Activated CD4-positive, alpha-beta T cell treated with anti-CD3 and anti-CD28 coated beads, Interleukin-2, amount 10 ng/mL, durations not matched to agents 24 days and 14 days (primary cell): ENCODE measurements around the gene MED12. TPM values are rescaled to one million over a fixed set of nuclear protein-coding genes. Genes with fewer than 3 reads are reported as not detected.

Experiments
- DNase-seq: peaks from one replicate; pipeline ENCODE4 v3.0.0; 2022
- H3K27ac Mint-ChIP-seq: one replicate; pipeline ENCODE4 v1.8.0; 2022; ENCODE audit warnings: mild to moderate bottlenecking, mixed read lengths
- H3K27me3 Mint-ChIP-seq: one replicate; pipeline ENCODE4 v1.8.0; 2022; ENCODE audit warnings: mixed read lengths
- H3K36me3 Mint-ChIP-seq: one replicate; pipeline ENCODE4 v1.8.0; 2022; ENCODE audit warnings: low read depth, mild to moderate bottlenecking, mixed read lengths
- H3K4me1 Mint-ChIP-seq: one replicate; pipeline ENCODE4 v1.8.0; 2021; ENCODE audit warnings: mixed read lengths
- H3K4me3 Mint-ChIP-seq: one replicate; pipeline ENCODE4 v1.8.0; 2022; ENCODE audit warnings: mild to moderate bottlenecking, moderate library complexity, mixed read lengths
- H3K9me3 Mint-ChIP-seq: one replicate; pipeline ENCODE4 v1.8.0; 2021; ENCODE audit warnings: mixed read lengths
- intact Hi-C: fragments of 100-400 bp; cut with micrococcal nuclease; formaldehyde crosslinking; loops from one replicate; pipeline ENCODE4 v1.15.1; 2023
- total RNA-seq: library from RNA; stranded (reverse); gene quantifications from 2 replicates; pipeline ENCODE4 v1.2.3, GENCODE V29; 2022

The MED12 gene
- total RNA-seq, 1 donor from 2014 or later, result 65.9 TPM

DNA sequence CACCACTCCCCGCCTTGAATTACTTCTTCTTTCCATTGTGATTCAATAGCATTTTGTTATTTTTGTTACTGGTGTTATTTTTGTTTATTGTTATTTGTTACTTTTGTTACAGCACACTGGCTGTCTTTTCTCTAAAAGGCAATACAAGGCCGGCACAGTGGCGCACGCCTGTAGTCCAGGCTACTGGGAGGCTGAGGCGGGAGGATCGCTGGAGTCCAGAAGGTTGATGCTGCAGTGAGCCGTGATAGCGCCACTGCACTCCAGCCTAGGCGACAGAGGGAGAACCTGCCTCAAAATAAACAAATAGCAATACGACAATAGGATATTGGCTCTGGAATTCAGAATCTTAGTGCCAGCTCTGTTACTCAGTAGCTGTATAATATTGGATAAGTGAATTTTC lies 1.0 kb upstream of the MED12 start:
- Mint-ChIP-seq H3K4me3 (peak overlapping the region; percentile 12), H3K27ac (no peak overlapping the region)

DNA sequence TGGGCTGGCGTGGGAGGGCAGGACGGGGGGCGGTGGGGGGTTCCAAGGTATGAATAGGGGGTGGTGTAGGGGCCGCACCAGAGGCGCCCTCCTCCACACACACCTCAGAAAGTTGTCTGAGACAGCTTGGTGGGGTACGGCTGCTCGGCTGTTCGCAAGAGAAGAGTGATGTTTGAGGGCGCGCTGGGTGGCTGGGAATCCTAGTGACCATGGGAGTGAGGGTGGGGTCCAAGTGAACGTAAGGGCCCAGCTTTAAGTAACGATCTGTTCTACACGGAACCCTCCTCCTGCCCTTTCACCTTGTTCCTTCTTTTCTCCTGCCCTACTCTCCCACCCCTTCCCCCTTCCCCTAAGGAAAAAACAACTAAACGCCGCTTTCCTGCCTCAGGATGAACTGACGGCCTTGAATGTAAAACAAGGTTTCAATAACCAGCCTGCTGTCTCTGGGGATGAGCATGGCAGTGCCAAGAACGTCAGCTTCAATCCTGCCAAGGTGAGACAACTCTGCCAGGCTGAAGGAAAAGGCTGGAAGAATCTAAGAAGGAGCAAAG lies 664 bp downstream of the MED12 start:
- peaks cover 26% of the 10 kb centered on the region for H3K36me3 Mint-ChIP-seq
- no peaks in the 10 kb centered on the region for H3K9me3 Mint-ChIP-seq
- peak overlapping the region; percentile 86 for H3K27ac Mint-ChIP-seq
- no peaks in the 10 kb centered on the region for H3K27me3 Mint-ChIP-seq
- intact Hi-C loops, result loop anchor here (1.0 to 2.0 kb wide), 3 partner anchors 16 to 164 kb away; partner anchors contain the start of genes NONO and SNX12
- H3K4me1 Mint-ChIP-seq, result peaks cover 14% of the 10 kb centered on the region
- peak overlapping the region; percentile 84 for H3K4me3 Mint-ChIP-seq
- DNase-seq, result no peak

More for the DNA sequence above, 1.0 kb upstream of the MED12 start:
- H3K36me3 Mint-ChIP-seq, result peaks cover 13% of the 10 kb centered on the region
- no peaks in the 10 kb centered on the region for H3K9me3 Mint-ChIP-seq
- peaks cover 15% of the 10 kb centered on the region for H3K4me1 Mint-ChIP-seq
- intact Hi-C loops, result no loop called here
- no peak for DNase-seq
- H3K27me3 Mint-ChIP-seq, result no peaks in the 10 kb centered on the region

DNA sequence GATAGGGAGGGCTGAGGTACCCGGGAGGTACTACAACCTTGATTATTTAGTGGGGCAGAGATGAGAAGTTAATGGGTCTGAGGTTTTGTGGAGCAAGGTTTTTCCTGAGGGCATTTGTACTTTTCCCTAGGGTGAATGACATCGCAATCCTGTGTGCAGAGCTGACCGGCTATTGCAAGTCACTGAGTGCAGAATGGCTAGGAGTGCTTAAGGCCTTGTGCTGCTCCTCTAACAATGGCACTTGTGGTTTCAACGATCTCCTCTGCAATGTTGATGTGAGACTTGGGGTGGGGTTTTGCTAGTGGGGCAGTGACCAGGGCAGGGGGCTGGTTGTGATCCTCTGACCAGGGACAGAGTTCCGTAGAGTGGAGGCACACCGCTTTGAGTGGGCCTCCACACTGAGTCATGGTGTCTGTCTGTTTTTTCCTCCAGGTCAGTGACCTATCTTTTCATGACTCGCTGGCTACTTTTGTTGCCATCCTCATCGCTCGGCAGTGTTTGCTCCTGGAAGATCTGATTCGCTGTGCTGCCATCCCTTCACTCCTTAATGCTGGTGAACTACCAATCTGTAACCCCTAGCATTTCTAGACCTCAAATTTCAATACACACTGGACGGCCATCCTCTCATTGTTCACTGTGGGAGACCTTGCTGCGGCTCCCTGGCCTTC lies 9.9 kb downstream of the MED12 start:
- Mint-ChIP-seq H3K4me3 (no peak overlapping the region), H3K9me3 (no peaks in the 10 kb centered on the region), H3K4me1 (peaks cover 16% of the 10 kb centered on the region), H3K27ac (peak overlapping the region; percentile 80), H3K36me3 (peaks cover 60% of the 10 kb centered on the region), H3K27me3 (no peaks in the 10 kb centered on the region)
- intact Hi-C loops, result no loop called here
- no peak for DNase-seq

DNA sequence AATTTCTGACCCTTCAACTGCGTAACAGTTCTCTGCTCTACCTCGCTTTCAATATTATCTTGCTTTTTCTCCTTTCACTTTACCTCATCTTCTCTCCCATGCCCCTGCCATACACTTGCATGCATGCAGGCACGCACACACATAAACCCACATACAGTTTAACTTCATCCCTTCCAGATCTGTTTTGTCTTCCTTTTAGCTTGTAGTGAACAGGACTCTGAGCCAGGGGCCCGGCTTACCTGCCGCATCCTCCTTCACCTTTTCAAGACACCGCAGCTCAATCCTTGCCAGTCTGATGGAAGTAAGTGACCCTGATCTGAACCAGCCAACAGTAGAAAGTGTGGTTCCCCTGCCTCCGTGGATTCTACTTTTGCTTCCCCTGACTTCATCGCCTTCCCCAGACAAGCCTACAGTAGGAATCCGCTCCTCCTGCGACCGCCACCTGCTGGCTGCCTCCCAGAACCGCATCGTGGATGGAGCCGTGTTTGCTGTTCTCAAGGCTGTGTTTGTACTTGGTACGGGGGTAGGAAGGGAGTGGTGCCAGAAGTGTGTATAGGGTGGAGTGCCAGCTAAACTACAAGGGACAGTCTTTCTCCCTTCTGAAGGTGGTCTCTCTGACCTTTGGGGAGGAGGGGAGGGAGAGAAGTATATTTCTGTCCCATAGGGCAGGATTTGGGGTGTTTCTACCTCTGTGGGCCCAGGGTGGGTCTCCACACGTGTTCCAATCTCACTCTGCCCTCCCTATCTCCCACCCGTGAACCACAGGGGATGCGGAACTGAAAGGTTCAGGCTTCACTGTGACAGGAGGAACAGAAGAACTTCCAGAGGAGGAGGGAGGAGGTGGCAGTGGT lies 10.7 kb downstream of the MED12 start:
- Mint-ChIP-seq H3K27me3 (no peaks in the 10 kb centered on the region), H3K9me3 (no peaks in the 10 kb centered on the region), H3K4me3 (peak overlapping the region; percentile 59), H3K36me3 (peaks cover 55% of the 10 kb centered on the region), H3K27ac (peak overlapping the region; percentile 80), H3K4me1 (peaks cover 16% of the 10 kb centered on the region)
- intact Hi-C loops, result loop anchor here (1.0 kb wide), 2 partner anchors 31 to 61 kb away; partner anchors contain the start of gene SNX12
- DNase-seq, result peak; percentile 92

DNA sequence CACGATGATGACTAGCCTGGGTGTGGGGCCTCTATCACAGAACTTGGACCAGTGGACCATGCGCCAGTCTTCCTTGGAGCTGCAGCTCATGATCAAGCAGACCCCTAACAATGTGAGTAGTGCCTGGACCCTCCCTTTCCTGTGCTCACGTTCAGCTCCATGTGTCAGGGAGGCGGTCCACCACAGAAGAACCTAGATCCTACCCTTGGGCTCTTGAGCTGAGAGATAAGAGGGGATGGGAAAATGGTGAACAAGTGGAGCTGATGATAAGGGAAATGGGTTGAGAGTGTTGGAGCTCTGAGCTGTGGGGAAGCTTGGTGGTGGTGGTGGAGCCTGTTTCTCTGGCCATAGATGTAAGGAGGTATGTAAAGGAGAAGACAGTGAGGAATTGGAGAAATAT lies 13.1 kb downstream of the MED12 start:
- intact Hi-C loops, result no loop called here
- Mint-ChIP-seq H3K36me3 (peaks cover 59% of the 10 kb centered on the region), H3K4me3 (no peak overlapping the region), H3K27me3 (no peaks in the 10 kb centered on the region), H3K27ac (peak overlapping the region; percentile 11), H3K4me1 (peaks cover 14% of the 10 kb centered on the region), H3K9me3 (no peaks in the 10 kb centered on the region)
- DNase-seq, result no peak

DNA sequence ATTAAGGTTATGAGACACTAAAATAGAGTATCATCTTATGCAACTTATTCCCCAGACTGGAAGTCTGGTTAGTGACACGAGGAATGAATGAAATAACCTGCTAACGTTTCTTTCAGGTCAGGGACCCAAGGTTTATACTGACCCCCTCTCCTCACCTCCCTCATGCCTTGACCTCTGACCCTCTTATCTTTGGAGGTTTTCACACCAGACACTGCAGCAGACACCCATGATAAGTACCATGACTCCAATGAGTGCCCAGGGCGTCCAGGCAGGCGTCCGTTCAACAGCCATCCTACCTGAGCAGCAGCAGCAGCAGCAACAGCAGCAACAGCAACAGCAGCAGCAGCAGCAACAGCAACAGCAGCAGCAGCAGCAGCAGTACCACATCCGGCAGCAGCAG lies 22.0 kb downstream of the MED12 start:
- H3K27ac Mint-ChIP-seq, result no peak overlapping the region
- intact Hi-C loops, result no loop called here
- H3K4me3 Mint-ChIP-seq, result no peak overlapping the region
- no peaks in the 10 kb centered on the region for H3K27me3 Mint-ChIP-seq
- DNase-seq, result no peak
- peaks cover 4% of the 10 kb centered on the region for H3K4me1 Mint-ChIP-seq
- peaks cover 37% of the 10 kb centered on the region for H3K36me3 Mint-ChIP-seq
- no peaks in the 10 kb centered on the region for H3K9me3 Mint-ChIP-seq

DNA sequence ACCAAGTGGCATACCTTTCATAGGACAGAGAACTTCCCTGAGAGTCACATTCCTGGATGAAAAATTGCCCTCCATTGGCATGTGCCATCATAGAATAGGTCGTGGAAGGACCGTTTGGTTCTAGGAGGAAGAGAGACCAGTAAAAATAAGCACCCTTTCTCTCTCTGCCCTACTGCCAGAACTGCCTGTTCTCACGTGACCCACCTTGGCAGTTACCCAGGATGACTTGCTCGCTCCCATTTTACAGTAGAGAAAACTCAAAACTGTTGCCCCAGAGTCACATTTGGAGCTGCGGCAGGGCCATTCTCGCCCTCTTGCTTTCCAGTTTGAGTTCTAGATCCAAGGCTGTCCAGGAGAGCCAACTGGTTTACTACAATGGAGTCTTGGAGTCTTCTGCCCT lies 25.1 kb downstream of the MED12 start:
- intact Hi-C loops, result no loop called here

DNA sequence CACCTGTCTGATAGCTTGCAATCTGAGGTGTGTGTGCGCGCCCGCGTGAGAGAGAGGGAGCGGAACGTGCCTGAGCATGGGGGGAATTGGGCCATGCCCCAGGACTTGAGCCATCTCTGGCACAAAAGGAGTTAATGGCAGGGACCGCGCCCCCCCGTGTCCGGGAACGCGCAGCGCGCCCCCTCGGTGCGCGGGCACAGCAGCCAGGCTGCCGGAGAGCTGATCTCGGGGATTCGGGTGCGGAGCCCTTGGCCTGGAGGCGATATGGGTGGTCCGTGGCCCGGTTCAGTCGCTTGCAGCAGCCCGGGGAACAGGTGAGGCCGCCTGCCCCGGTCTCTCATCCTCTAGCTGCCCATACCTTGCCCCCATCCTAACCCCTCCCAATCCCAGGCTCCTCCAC lies 26.3 kb downstream of the MED12 start, which contains the start of gene NLGN3:
NLGN3 (plus strand) TSS at position 191 of the 400 bp plus-strand sequence. CDS start 2,909 bp downstream, outside the sequence.
- intact Hi-C loops, result no loop called here
- H3K4me1 Mint-ChIP-seq, result peaks cover 5% of the 10 kb centered on the region
- H3K36me3 Mint-ChIP-seq, result peaks cover 9% of the 10 kb centered on the region
- no peak within 1 kb of the TSS for H3K27ac Mint-ChIP-seq
- H3K4me3 Mint-ChIP-seq, result no peak within 1 kb of the TSS
- H3K9me3 Mint-ChIP-seq, result no peaks in the 10 kb centered on the region
- DNase-seq, result no peak
- no peaks in the 10 kb centered on the region for H3K27me3 Mint-ChIP-seq

More for the DNA sequence above, 25.1 kb downstream of the MED12 start:
- Mint-ChIP-seq H3K27me3 (no peaks in the 10 kb centered on the region), H3K27ac (no peak overlapping the region), H3K36me3 (peaks cover 17% of the 10 kb centered on the region), H3K9me3 (no peaks in the 10 kb centered on the region), H3K4me1 (peaks cover 9% of the 10 kb centered on the region), H3K4me3 (no peak overlapping the region)
- no peak for DNase-seq

DNA sequence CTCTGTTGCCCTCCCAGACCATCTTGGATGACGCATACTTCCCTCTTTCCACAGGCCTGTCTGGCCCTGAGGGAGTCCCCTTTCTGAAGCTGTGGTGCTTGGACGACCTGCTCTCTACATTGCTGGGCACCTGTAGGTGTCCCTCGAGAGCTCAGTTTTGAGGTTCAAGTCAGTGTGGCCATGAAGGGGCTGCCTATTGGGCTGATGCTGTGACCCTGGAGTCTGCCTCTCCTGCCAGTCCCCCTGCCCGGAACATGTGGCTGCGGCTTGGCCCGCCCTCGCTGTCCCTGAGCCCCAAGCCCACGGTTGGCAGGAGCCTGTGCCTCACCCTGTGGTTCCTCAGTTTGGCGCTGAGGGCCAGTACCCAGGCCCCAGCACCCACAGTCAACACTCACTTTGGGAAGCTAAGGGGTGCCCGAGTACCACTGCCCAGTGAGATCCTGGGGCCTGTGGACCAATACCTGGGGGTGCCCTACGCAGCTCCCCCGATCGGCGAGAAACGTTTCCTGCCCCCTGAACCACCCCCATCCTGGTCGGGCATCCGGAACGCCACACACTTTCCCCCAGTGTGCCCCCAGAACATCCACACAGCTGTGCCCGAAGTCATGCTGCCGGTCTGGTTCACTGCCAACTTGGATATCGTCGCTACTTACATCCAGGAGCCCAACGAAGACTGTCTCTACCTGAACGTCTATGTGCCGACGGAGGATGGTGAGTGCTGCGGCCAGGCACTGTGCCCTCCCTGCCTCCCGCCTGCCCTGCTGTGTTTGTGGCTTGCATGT lies 29.3 kb downstream of the MED12 start:
- intact Hi-C loops, result no loop called here
- no peak overlapping the region for H3K27ac Mint-ChIP-seq
- peaks cover 5% of the 10 kb centered on the region for H3K4me1 Mint-ChIP-seq
- H3K27me3 Mint-ChIP-seq, result no peaks in the 10 kb centered on the region
- no peak for DNase-seq
- H3K9me3 Mint-ChIP-seq, result no peaks in the 10 kb centered on the region
- H3K4me3 Mint-ChIP-seq, result no peak overlapping the region
- peaks cover 4% of the 10 kb centered on the region for H3K36me3 Mint-ChIP-seq

DNA sequence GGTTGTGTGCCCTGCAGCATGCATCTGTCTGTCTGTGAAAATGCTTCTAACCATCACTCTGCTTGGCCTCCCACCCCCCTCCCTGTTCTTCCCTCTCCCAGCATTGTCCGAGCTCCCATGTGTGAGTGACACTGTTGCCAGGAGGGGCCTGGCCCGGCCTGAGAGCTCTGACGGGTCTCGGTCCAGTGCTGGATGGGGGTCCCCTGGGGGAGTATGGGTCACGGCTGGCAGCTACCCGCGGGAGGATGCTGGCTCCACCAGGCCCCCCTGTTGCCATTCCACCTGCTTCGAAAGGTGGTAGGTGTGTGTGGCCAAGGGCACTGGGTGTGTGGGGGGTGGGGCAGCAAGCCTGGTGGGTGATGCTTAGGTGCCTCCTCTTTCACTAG lies 29.9 kb downstream of the MED12 start:
- H3K27ac Mint-ChIP-seq, result no peak overlapping the region
- H3K9me3 Mint-ChIP-seq, result no peaks in the 10 kb centered on the region
- intact Hi-C loops, result no loop called here
- H3K36me3 Mint-ChIP-seq, result peaks cover 2% of the 10 kb centered on the region
- no peak overlapping the region for H3K4me3 Mint-ChIP-seq
- no peak for DNase-seq
- peaks cover 5% of the 10 kb centered on the region for H3K4me1 Mint-ChIP-seq
- H3K27me3 Mint-ChIP-seq, result no peaks in the 10 kb centered on the region

DNA sequence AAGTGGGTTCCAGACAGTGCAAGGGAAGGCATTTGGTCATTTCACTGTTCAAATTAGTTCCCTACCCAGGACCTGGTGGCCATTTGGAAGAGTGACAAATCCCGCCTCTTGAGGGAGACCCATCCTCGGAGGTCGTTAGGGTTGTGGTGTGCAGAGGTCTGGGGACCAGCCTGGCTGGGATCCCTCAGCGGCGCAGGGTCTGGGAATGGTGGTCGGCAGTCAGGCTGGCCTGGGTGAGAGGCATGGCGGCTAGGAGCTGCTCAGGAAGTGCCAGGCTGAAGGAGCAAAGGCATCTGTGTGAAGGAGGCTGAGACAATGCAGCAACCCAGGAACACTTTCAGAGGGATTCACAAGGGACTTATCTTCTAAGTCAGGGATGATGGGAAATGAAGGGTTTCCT lies 33.0 kb downstream of the MED12 start:
- peaks cover 5% of the 10 kb centered on the region for H3K36me3 Mint-ChIP-seq
- no peak for DNase-seq
- peaks cover 4% of the 10 kb centered on the region for H3K4me1 Mint-ChIP-seq
- H3K4me3 Mint-ChIP-seq, result no peak overlapping the region
- no peaks in the 10 kb centered on the region for H3K9me3 Mint-ChIP-seq
- no peaks in the 10 kb centered on the region for H3K27me3 Mint-ChIP-seq
- H3K27ac Mint-ChIP-seq, result no peak overlapping the region
- intact Hi-C loops, result no loop called here

DNA sequence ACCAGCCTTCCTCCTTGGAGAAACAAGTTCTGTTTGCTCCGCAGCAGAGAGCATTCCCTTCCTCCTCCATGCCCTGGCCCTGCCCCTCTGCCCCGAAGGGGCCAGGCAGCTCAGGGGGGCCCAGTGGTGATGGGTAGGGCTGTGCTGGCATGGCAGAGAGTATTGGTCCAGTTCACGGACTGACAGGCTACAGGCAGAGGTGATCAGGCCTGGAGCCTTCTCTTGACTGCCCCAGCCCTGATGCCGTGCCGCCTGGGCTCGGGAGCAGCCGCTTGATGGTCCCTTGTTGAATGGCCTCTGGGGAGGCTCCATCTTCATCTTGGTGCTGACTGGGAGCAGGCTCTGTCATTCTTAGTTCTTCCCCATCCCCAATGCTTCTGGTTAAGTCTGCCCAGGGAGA lies 35.8 kb downstream of the MED12 start:
- Mint-ChIP-seq H3K4me3 (no peak overlapping the region), H3K36me3 (peaks cover 10% of the 10 kb centered on the region), H3K27ac (no peak overlapping the region), H3K4me1 (peaks cover 4% of the 10 kb centered on the region), H3K9me3 (no peaks in the 10 kb centered on the region), H3K27me3 (no peaks in the 10 kb centered on the region)
- DNase-seq, result no peak
- intact Hi-C loops, result no loop called here

DNA sequence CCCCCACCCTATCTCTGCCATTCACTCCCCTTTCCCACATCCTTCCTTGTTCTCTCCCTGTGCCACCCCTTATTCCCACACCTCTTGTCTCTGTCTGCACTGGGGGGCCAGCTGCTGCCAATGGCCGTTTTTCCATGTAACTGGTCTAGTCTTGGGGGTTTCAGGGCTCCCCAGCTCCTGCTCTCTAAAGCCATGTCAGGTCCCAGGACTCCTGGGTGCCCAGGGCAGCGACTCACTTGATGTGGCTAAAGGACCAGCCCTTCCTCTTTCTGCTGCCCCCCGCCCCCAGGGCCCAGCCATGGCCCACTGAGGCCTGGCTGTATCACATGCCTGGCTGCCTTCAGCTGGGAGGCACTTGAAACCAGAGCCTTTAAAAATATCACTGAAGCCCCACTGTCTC lies 36.2 kb downstream of the MED12 start:
- intact Hi-C loops, result no loop called here
- Mint-ChIP-seq H3K4me1 (peaks cover 4% of the 10 kb centered on the region), H3K9me3 (no peaks in the 10 kb centered on the region), H3K27me3 (no peaks in the 10 kb centered on the region), H3K27ac (no peak overlapping the region), H3K36me3 (peaks cover 10% of the 10 kb centered on the region), H3K4me3 (no peak overlapping the region)
- no peak for DNase-seq
